Nasal cavity respiratory epithelium epithelial cell of viscerocranial mucosa (primary cell): ENCODE data around the gene ATP11C. TPM values are rescaled to one million over a fixed set of nuclear protein-coding genes. Genes with fewer than 3 reads are reported as not detected.

Experiments used
- total RNA-seq: library from RNA; depleted of rRNA; stranded (reverse); fragments of >200 nt; gene quantifications from 2 replicates; pipeline ENCODE4 v1.2.3, GENCODE V29; 2014

Gene ATP11C
- 23.6 and 27.8 TPM in 2 replicates for total RNA-seq

GRCh38 chrX:139932901-139933796, at the start of gene ATP11C:
Gene ATP11C, minus strand, starts transcription at chrX:139933053. Its CDS starts 1,011 bp downstream, at chrX:139932042.

GRCh38 chrX:139965421-139965820, 32.6 kb upstream of the ATP11C start, which contains the start of gene CXorf66:
Gene CXorf66, minus strand, starts transcription at chrX:139965521. Its CDS starts 25 bp downstream, at chrX:139965496.

DNA sequence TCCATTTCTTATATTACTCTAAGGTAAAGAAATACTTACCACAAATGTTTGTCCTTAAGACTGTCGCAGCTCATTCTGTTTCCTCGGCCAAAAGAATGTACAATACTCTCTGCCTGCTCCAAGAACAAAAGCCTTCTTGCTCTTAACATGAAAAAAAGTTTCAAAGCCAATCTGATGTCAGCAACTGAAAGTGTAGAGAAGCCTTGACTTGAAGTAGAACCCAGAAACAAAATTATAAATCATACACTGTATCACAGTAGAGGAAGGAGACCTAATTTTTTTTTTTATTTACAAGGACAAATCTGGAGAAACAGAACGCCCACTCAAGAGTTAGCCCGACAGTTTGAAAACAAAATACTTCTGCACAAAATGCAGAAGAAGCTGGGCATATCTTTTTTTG, 224.8 kb downstream of the ATP11C start, which contains the start of gene MCF2:
Gene MCF2 (minus strand): TSS at position 101 of the 400 bp plus-strand sequence. CDS start 56,423 bp downstream, outside the sequence.

Other genes starting within 250 kb of the ATP11C start
- gene MCF2, start 224.9 kb downstream of the ATP11C start, total RNA-seq, result 0.07 and 0.34 TPM in 2 replicates
- gene CXorf66, start 32.5 kb upstream of the ATP11C start, total RNA-seq, result not detected in 2 replicates